Right renal pelvis (tissue), 4 donors: ENCODE data around the gene MFSD6L. TPM values are rescaled to one million over a fixed set of nuclear protein-coding genes. Genes with fewer than 3 reads are reported as not detected.

ENCODE experiments used
- DNase-seq, 4 donors: peaks; one replicate each; pipeline ENCODE4 v3.0.0-alpha.2; 2013; ENCODE audit warnings: low read depth in 4 of 4, low spot score in 3 of 4, missing footprints in 1 of 4
- polyA plus RNA-seq, 4 donors: library from polyadenylated mRNA; unstranded; fragments of 120-200 nt; gene quantifications; one replicate each; pipeline ENCODE4 v1.2.1, GENCODE V29; 2013; ENCODE audit not compliant: insufficient read length in 4 of 4

MFSD6L gene
- polyA plus RNA-seq, 4 donors = 3.8 to 4.2 (median 4.0) TPM

DNA sequence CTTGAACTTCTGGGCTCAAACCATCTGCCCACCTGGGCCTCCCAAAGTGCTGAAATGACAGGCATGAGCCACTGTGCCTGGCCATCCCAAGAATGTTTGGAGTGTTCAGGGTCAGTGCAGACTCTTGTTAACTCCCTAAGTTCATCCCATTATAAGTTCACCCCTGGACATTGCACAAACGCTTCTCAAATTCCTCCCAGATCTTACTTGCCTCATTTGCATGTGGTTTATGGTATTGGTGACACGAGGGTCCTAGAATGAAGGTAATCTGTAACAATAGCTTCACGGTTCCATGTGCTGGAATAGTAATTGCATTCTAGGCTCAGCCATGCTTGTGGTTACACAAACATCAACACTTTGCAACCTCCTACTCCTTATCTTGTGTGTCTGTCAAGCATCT, 49.5 kb downstream of the MFSD6L start:
- DNase-seq = no peak

DNA sequence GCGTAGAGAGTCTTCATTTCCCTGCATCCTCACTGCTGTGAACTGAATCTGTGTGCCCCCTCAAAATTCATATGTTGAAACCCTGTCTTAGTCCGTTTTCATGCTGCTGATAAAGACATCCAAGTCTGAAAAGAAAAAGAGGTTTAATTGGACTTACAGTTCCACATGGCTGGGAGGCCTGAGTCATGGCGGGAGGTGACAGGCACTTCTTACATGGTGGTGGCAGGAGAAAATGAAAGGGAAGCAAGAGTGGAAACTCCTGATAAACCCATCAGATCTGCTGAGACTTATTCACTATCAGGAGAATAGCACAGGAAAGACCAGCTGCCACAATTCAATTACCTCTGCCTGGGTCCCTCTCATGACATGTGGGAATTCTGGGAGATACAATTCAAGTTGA, 51.4 kb downstream of the MFSD6L start:
- DNase-seq = no peak

Other genes with a start within 250 kb of the MFSD6L start
- gene MYH10, start 168.6 kb downstream of the MFSD6L start, polyA plus RNA-seq = 100 to 1,000 TPM; 236 to 271 (median 255) TPM
- under 1 TPM; 0.20 to 0.47 (median 0.35) TPM for gene CCDC42, start 54.5 kb downstream of the MFSD6L start, polyA plus RNA-seq
- under 1 TPM in 2 of 4 donors, not detected in 2; 0.18 to 0.30 TPM for gene SPDYE4, start 40.8 kb downstream of the MFSD6L start, polyA plus RNA-seq
- gene PIK3R6, start 68.3 kb upstream of the MFSD6L start, polyA plus RNA-seq = 1 to 10 TPM in 3 of 4 donors, under 1 TPM in 1; 0.97 to 1.8 (median 1.4) TPM
- gene PIK3R5, start 166.3 kb upstream of the MFSD6L start, polyA plus RNA-seq = 1 to 10 TPM in 1 of 4 donors, under 1 TPM in 3; 0.65 to 1.4 (median 0.87) TPM
- gene NTN1, start 222.1 kb upstream of the MFSD6L start, polyA plus RNA-seq = 10 to 100 TPM in 1 of 4 donors, 1 to 10 TPM in 3; 2.0 to 10.7 (median 3.6) TPM